ENCODE results near the gene ADRA2B.

DNA sequence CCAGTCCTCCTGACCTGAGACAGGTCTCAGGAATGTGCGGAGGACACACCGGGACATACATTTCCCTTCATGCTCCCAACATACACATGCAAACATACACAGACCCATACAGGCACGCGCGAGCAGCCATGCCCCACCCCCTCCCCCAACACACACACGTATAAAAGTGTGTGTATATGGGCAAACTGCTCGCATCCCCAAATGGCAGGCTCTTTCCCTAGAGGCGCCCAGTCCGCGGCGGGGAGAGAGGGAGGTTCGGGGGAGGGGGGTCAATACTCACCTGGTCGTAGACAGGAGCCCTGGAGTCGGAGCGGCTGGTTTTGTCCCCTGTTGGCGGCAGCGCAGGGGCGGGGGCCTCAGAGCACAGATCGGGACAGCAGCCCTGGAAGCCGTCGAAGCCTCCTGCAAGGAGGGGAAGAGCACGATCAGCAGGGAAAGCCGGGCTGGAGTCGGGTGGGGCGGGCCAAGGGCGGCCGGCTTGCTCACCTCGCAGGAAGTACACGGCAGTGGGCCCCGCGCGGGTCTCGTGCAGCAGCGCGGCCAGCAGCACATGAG, 28.2 kb upstream of the ADRA2B start:
- TF ChIP-seq, protein P1, sequence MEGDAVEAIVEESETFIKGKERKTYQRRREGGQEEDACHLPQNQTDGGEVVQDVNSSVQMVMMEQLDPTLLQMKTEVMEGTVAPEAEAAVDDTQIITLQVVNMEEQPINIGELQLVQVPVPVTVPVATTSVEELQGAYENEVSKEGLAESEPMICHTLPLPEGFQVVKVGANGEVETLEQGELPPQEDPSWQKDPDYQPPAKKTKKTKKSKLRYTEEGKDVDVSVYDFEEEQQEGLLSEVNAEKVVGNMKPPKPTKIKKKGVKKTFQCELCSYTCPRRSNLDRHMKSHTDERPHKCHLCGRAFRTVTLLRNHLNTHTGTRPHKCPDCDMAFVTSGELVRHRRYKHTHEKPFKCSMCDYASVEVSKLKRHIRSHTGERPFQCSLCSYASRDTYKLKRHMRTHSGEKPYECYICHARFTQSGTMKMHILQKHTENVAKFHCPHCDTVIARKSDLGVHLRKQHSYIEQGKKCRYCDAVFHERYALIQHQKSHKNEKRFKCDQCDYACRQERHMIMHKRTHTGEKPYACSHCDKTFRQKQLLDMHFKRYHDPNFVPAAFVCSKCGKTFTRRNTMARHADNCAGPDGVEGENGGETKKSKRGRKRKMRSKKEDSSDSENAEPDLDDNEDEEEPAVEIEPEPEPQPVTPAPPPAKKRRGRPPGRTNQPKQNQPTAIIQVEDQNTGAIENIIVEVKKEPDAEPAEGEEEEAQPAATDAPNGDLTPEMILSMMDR (IDR thresholded peaks at IDR 0.05) = no peak
- no peak for TF ChIP-seq EP300 (IDR thresholded peaks at IDR 0.05)
- TF ChIP-seq POLR2A (IDR thresholded peaks at IDR 0.05) = no peak
- no peak for TF ChIP-seq POLR2AphosphoS5 (IDR thresholded peaks at IDR 0.05)

Data from stomach (tissue), 4 donors.